GM21515 (cell line): Measurements from ENCODE around the gene RPS6KC1.
"Not testable (repeated sequence)": the region's sequence is repeated elsewhere in the genome, so short reads cannot be mapped to it uniquely, and the experiment has no call there.

Experiments used
- ATAC-seq: cut with Tn5 transposase; IDR thresholded peaks from one replicate; pipeline ENCODE4 v1.9.1; 2021; ENCODE audit not compliant: unreplicated experiment

The RPS6KC1 gene

GRCh38 chr1:213054142-213054541, 3.1 kb downstream of the RPS6KC1 start:
- no peak for ATAC-seq

GRCh38 chr1:213054733-213055591, 3.9 kb downstream of the RPS6KC1 start:
- ATAC-seq: no peak

GRCh38 chr1:213055767-213056166, 4.7 kb downstream of the RPS6KC1 start:
- ATAC-seq: no peak

- ATAC-seq: no peak
Measured at GRCh38 chr1:213057264-213058059, 6.4 kb downstream of the RPS6KC1 start.

GRCh38 chr1:213060836-213061235, 9.8 kb downstream of the RPS6KC1 start:
- ATAC-seq: no peak

- ATAC-seq: no peak
Measured at GRCh38 chr1:213061263-213061662, 10.2 kb downstream of the RPS6KC1 start.

GRCh38 chr1:213065800-213066199, 14.8 kb downstream of the RPS6KC1 start:
- ATAC-seq: no peak

- no peak for ATAC-seq
Measured at GRCh38 chr1:213066363-213066762, 15.3 kb downstream of the RPS6KC1 start.

GRCh38 chr1:213067352-213067751, 16.3 kb downstream of the RPS6KC1 start:
- ATAC-seq: no peak

- ATAC-seq: peak; percentile 92
Measured at GRCh38 chr1:213070406-213070805, 19.4 kb downstream of the RPS6KC1 start.

GRCh38 chr1:213075725-213076124, 24.7 kb downstream of the RPS6KC1 start:
- ATAC-seq: peak; percentile 72

GRCh38 chr1:213082420-213083111, 31.5 kb downstream of the RPS6KC1 start:
- ATAC-seq: no peak

GRCh38 chr1:213083112-213083445, 32.0 kb downstream of the RPS6KC1 start:
- ATAC-seq: no peak

GRCh38 chr1:213087911-213088310, 36.9 kb downstream of the RPS6KC1 start:
- no peak for ATAC-seq

GRCh38 chr1:213089924-213090677, 39.1 kb downstream of the RPS6KC1 start:
- ATAC-seq: no peak

GRCh38 chr1:213094446-213094845, 43.4 kb downstream of the RPS6KC1 start:
- no peak for ATAC-seq

- no peak for ATAC-seq
Measured at GRCh38 chr1:213095467-213095866, 44.4 kb downstream of the RPS6KC1 start.

GRCh38 chr1:213099682-213100399, 48.8 kb downstream of the RPS6KC1 start:
- ATAC-seq: no peak

- not testable (repeated sequence) for ATAC-seq
Measured at GRCh38 chr1:213100565-213100964, 49.5 kb downstream of the RPS6KC1 start.
